AG04449 (cell line): ENCODE data around the gene HLTF.
"Not testable (repeated sequence)": the region's sequence is repeated elsewhere in the genome, so short reads cannot be mapped to it uniquely, and the experiment has no call there.

Source experiments
- CTCF ChIA-PET: fragments of 350-600 bp; formaldehyde crosslinking; extraction: SDS; loops from one replicate; lab custom pipeline; 2021; ENCODE audit warnings: antibody characterized with exemption; lab: Yijun Ruan, JAX
- POLR2A ChIA-PET: fragments of 400-600, 350-600 bp; formaldehyde crosslinking; extraction: SDS; loops from one replicate; lab custom pipeline; 2020; ENCODE audit warnings: antibody characterized with exemption, inconsistent platforms; lab: Yijun Ruan, JAX
- DNase-seq: peaks from one replicate; pipeline ENCODE4 v3.0.0-alpha.2; 2010; ENCODE audit warnings: low read depth, low spot score
- H3K4me3 ChIP-seq: 2 replicates; pipeline ENCODE4 v1.5.1; 2011; ENCODE audit warnings: low read depth, mild to moderate bottlenecking, control low read depth, low read length
- TF ChIP-seq, protein P1 (sequence below): IDR thresholded peaks from one replicate; pipeline ENCODE4 v1.5.1; 2011; ENCODE audit warnings: mild to moderate bottlenecking, moderate library complexity, low read length, control low read depth, inconsistent platforms; ENCODE audit not compliant: insufficient read depth; ENCODE audit errors: missing control alignments

The HLTF gene

DNA sequence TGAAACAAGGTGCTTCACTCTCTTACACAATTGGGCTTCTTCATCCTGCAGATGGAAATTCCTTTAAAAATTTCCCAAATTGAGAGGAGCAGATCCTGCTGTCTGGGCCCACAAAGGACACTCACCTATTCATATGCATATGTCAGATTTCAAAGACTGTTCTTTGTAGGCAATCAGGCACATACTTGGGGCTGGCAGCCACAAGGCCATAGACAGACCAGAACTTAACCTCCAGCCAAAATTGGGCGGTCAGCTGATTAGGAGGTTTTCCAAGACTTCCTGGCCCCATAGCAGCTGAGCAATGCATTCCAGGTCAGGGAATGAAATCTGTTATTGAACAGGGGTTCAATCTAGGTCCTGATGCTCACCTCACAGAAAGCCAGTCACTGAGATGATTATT, 28.1 kb upstream of the HLTF start:
- H3K4me3 ChIP-seq: no peak overlapping the region
- no peak for DNase-seq
- TF ChIP-seq, protein P1, sequence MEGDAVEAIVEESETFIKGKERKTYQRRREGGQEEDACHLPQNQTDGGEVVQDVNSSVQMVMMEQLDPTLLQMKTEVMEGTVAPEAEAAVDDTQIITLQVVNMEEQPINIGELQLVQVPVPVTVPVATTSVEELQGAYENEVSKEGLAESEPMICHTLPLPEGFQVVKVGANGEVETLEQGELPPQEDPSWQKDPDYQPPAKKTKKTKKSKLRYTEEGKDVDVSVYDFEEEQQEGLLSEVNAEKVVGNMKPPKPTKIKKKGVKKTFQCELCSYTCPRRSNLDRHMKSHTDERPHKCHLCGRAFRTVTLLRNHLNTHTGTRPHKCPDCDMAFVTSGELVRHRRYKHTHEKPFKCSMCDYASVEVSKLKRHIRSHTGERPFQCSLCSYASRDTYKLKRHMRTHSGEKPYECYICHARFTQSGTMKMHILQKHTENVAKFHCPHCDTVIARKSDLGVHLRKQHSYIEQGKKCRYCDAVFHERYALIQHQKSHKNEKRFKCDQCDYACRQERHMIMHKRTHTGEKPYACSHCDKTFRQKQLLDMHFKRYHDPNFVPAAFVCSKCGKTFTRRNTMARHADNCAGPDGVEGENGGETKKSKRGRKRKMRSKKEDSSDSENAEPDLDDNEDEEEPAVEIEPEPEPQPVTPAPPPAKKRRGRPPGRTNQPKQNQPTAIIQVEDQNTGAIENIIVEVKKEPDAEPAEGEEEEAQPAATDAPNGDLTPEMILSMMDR: no peak
- ChIA-PET CTCF (interaction anchor here (0.6 to 1.9 kb wide), 5 partner anchors 156 to 161 kb away, joined by 3 to 6 read pairs (median 4); no protein-coding TSS in a partner anchor), POLR2A (no interaction called here)

DNA sequence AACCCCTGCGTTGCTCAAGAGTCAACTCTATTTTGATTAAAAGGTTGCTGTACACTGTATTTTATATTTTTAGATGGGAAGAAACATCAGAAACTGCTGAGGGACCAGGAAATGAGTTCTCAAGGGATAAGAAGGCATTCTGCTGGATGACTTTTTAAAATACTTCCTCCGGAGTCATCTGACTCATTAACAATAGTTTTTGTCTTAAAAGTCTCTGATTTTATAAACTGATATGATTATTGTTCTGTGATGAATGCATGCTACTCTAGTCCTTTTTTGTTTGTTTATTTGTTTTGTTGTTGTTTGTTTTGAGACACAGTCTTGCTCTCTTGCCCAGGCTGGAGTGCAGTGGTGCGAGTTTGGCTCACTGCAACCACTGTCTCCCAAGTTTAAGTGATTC, 18.2 kb upstream of the HLTF start:
- no peak overlapping the region for H3K4me3 ChIP-seq
- TF ChIP-seq, protein P1: no peak
- POLR2A ChIA-PET: no interaction called here
- CTCF ChIA-PET: no interaction called here
- no peak for DNase-seq

DNA sequence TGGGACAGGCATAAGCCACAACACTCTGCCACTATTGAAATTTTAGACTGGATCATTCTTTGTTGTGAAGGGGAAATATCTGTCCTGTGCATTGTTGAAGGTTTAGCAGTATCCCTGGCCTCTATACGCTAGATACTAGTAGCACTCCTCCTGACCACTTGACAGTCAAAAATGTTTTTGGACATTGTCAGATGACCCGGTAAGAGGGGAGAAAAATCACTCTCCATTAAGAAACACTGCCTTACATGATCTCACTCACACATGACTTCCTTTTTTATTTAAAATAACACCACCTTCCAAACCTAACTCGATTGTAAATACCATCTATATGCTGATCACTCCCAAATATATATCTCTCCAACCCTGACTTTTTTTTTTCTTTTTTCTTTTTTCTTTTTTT, 15.3 kb upstream of the HLTF start:
- ChIA-PET CTCF (no interaction called here), POLR2A (no interaction called here)
- no peak overlapping the region for H3K4me3 ChIP-seq
- no peak for DNase-seq
- TF ChIP-seq, protein P1: no peak

DNA sequence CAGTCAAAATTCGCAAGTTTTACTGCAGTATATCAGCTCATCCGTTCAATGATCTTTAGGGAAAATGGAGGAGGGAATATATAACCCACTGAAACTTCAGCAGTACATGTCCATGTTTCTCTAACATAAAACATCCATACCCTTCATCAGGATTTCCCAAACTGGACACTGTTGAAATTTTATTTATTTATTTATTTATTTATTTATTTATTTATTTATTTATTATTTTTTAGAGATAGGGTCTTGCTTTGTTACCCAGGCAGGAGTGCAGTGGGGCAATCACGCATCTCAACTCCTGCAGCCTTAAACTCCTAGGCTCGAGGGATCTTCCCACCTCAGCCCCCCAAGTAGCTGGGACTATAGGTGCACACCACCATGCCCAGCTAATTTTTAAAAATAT, 14.8 kb upstream of the HLTF start:
- TF ChIP-seq, protein P1: no peak
- no peak overlapping the region for H3K4me3 ChIP-seq
- DNase-seq: no peak
- CTCF ChIA-PET: interaction anchor here (1.0 kb wide), 2 partner anchors 20 to 139 kb away, joined by 3 read pairs; no protein-coding TSS in a partner anchor
- POLR2A ChIA-PET: no interaction called here

DNA sequence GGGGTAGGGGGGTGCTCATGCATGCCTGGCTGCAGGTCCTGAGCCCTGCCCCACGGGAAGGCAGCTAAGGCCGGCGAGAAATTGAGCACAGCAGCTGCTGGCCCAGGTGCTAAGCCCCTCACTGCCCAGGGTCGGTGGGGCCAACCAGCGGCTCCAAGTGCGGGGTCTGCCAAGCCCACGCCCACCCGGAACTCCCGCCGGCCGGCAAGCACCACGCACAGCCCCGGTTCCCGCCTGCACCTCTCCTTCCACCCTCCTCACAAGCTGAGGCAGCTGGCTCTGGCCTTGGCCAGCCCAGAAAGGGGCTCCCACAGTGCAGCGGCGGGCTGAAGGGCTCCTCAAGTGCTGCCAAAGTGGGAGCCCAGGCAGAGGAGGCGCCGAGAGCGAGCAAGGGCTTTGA, 11.7 kb upstream of the HLTF start:
- CTCF ChIA-PET, POLR2A ChIA-PET, H3K4me3 ChIP-seq, DNase-seq: not testable (repeated sequence)

DNA sequence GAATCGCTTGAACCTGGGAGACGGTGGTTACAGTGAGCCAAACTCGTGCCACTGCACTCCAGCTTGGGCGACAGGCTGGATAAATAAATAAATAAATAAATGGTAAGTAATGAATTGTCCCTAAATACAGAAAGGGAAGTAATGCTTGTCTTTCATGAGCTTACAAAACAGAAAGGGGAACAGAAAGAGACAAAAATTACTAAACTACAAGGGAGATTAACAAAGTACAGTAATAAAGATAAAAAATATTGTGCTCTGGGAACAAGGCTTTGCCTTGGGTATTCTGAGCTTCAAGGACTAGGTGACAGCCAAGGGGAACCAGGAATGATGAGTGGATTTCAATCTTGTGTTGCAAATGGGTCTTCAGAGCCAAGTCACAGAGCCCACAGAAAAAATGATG, 9.2 kb upstream of the HLTF start:
- TF ChIP-seq, protein P1: no peak
- POLR2A ChIA-PET: no interaction called here
- DNase-seq: no peak
- CTCF ChIA-PET: no interaction called here
- no peak overlapping the region for H3K4me3 ChIP-seq

DNA sequence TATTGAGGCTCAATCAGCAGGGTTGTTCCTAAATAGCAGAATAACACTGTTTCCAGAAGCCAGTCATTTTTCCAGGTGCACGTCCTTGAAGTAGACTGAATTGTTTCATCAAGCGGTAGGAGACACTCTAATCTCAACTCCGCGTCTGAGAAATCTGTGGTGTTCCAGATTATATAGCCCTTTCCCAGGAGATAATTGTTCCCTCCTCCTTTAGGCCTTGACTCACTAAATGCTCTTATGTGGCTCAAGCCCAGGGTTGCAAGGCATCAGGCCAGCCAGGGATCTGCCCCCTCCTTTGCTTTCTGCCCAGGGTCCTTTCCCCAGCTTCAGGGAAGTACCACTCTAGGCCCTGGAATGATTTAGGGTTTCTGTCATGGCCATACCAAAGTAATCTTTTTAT, 5.7 kb upstream of the HLTF start:
- no peak for DNase-seq
- TF ChIP-seq, protein P1: no peak
- H3K4me3 ChIP-seq: no peak overlapping the region
- ChIA-PET POLR2A (interaction anchor here (0.7 kb wide), 1 partner anchor 37 kb away, joined by 3 read pairs; the partner anchor contains the start of gene HPS3), CTCF (interaction anchor here (1.3 kb wide), 1 partner anchor 29 kb away, joined by 4 read pairs; no protein-coding TSS in a partner anchor)
